ENCODE measurements around the gene LRRC56.

GRCh38 chr11:529728-530411, 7.5 kb upstream of the LRRC56 start:
- TF ChIP-seq CTCF (optimal IDR thresholded peaks at IDR 0.05 in 1 of 3, IDR thresholded peaks at IDR 0.05 in 1 of 3, conservative IDR thresholded peaks at IDR 0.05 in 1 of 3; ENCODE audit: extremely low read depth in 1 of 3, insufficient read depth in 2 of 3, low read length in 3 of 3) (no peak), EZH2 (IDR thresholded peaks at IDR 0.05; ENCODE audit: low read length) (no peak)
